ENCODE measurements around the gene LRP2BP.
"Not testable (repeated sequence)": the region's sequence is repeated elsewhere in the genome, so short reads cannot be mapped to it uniquely, and the experiment has no call there.

LRP2BP gene

DNA sequence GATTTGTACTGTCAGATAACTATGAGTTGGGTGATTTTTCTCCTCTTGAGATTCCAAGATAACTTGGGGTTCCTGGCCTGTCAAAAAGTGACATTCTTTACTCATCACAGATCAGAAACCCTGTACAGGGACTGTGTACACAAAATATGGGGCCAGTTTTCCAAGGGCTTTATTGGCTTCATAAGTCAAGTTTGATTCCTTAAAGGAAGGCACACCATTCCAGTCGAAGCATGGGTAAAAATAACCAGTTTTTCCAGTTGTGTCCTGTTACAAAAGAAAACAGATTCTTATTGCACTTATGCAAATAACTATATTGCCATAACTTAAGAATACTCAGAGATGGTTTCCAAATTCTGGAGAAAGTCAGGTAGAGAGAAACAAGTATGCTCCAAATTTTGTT, 70.0 kb downstream of the LRP2BP start:
- not testable (repeated sequence) for DNase-seq (ENCODE audit: low spot score)

DNA sequence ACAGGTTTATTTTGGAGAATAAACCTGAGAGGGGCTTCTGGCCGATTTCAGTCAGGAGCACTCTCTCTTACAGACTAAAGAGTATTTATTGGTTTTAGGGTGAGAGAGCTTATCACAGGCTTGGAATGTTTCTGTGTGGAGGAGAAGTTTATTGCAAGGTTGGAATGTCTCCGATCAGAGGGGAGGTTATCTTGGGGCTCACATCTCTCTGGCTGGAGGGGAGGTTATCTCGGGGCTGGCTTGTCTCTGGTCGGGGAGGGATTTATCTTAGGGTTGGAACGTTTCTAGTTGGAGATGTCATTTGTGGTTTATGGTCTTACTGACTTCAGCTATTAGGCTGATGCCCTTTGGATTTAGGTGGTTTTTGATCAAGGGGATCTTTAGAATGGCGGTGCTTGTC, 71.4 kb downstream of the LRP2BP start:
- not testable (repeated sequence) for DNase-seq (ENCODE audit: low spot score)

DNA sequence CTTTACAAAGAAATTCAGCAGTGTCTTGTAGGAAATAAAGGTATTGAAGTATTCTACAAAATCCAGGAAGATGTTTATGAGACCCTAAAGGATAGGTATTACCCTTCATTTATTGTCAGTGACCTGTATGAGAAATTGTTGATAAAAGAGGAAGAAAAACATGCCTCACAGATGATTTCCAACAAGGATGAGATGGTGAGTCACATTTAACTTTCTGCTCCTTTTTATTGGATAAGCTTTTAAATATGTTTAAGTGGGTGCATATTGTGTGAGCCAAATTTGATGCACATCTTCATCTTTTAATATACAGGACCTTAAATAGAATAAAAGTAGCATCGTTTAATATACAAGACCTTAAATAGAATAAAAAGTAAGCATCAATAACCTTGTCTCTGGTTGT, 72.1 kb downstream of the LRP2BP start:
- no peak for DNase-seq (ENCODE audit: low spot score)

DNA sequence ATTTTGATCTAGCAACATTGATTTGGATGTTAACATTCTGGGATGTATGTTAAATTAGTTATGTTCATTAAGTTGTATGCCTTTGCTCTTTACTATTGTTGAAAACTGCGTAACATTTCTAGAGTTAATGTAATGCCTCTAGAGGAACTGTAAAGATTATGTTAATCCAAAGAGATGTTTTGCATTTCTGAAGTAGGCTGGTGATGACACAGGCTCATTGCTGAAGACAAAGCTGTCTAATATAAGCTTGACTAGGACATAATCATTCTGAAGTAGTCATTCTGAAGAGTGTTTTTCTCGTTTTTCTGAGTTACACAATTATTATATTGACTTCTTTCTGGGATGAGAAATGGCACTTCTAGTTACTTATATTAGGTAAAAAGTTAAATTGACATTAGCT, 72.9 kb downstream of the LRP2BP start:
- no peak for DNase-seq (ENCODE audit: low spot score)

DNA sequence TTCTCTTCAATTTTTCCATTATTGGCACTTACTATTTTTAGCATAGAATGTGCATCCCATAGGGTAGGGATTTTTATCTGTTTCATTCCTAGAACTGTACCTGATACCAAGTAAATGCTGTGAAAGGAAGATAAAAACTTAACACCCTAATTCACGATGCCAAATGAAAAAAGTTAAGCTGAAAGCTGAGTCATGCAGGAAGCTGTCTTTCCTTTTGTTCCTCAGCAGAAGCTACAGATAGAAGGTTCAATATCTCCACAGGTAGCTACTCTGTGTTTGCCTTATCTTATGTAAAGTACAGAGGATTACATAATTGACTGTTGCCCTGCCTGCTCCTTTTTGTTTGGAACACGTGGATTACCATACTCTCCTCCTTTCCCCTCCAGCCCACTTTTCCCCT, 77.0 kb downstream of the LRP2BP start:
- DNase-seq (ENCODE audit: low spot score): no peak

DNA sequence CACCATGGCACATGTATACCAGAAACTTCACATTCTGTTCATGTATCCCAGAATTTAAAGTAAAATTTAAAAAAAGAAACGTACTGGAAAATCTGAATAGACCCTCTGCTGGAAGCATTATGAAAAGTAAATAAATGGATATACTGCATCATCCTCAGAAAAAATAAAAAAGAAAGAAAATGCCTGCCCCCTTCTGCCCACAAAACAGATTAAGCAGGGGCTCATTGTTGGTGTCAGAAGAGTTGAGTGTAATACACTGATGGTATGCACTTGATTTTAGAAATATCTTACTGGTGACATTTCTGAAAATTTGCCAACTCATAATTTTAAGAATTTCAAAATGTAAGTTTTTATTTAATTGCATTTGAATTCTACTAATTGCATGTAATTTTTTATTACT, 77.8 kb downstream of the LRP2BP start:
- no peak for DNase-seq (ENCODE audit: low spot score)

DNA sequence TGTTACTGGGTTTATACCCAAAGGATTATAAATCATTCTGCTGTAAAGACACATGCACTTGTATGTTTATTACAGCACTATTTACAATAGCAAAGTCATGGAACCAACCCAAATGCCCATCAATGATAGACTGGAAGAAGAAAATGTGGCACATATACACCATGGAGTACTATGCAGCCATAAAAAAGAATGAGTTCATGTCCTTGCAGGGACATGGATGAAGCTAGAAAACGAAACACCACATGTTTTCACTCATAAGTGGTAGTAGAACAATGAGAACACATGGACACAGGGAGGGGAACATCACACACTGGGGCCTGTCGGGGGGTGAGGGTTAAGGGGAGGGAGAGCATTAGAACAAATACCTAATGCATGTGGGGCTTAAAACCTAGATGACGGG, 78.3 kb downstream of the LRP2BP start:
- not testable (repeated sequence) for DNase-seq (ENCODE audit: low spot score)

All from COLO829 (cell line).